GM12878 (cell line): ENCODE data around the gene GPR176. TPM values are rescaled to one million over a fixed set of nuclear protein-coding genes. Genes with fewer than 3 reads are reported as not detected.

ENCODE experiments used
- ATAC-seq: fragments of 200-7000 bp; cut with Tn5 transposase; 3 replicates; pipeline ENCODE4 v1.9.1; 2020; ENCODE audit warnings: mild to moderate bottlenecking, moderate library complexity
- BruUV-seq: library from RNA; stranded (reverse); fragments of 400-500 nt; replicated peaks from 2 replicates; lab custom pipeline; 2021; lab: Mats Ljungman, UMichigan
- CTCF ChIA-PET: fragments of 300-600 bp; sonication (Branson Sonifier 250); formaldehyde crosslinking; extraction: SDS; loops from one replicate; lab custom pipeline; 2021; ENCODE audit warnings: inconsistent platforms; lab: Yijun Ruan, JAX
- POLR2A ChIA-PET: fragments of 350-600 bp; formaldehyde crosslinking; extraction: SDS; loops from one replicate; lab custom pipeline; 2021; ENCODE audit warnings: inconsistent platforms; lab: Charles Lee
- RAD21 ChIA-PET: fragments of 300-600 bp; sonication (Branson Sonifier 250); formaldehyde crosslinking; loops from one replicate; lab custom pipeline; 2023; ENCODE audit warnings: antibody characterized with exemption; ENCODE audit not compliant: unreplicated experiment; lab: Charles Lee
- SMC1A ChIA-PET: fragments of 300-600 bp; sonication (Branson Sonifier 250); formaldehyde crosslinking; loops from one replicate; lab custom pipeline; 2023; ENCODE audit not compliant: unreplicated experiment, uncharacterized antibody; lab: Charles Lee
- DNase-seq: peaks from one replicate; pipeline ENCODE4 v3.0.0-alpha.2; 2011; ENCODE audit warnings: low read depth, low spot score
- FAIRE-seq: peaks from 3 replicates; lab custom pipeline; 2011; peaks lifted over from hg19 to GRCh38; lab: Jason Lieb, UNC
- H2AFZ ChIP-seq: 2 replicates; pipeline ENCODE4 v1.6.0; 2011; ENCODE audit warnings: low read depth, low read length, control low read depth; ENCODE audit not compliant: control insufficient read depth
- H3K27ac ChIP-seq: 2 replicates; pipeline ENCODE4 v1.5.1; 2011; ENCODE audit warnings: control low read depth; ENCODE audit not compliant: control insufficient read depth, insufficient read depth
- H3K27me3 ChIP-seq, 2 experiments: replicated peaks in 1 of 2; 2 replicates each; pipeline versions ENCODE4 v1.6.0 to v1.6.1; 2011; ENCODE audit warnings: low read length in 1 of 2; ENCODE audit not compliant: control insufficient read depth in 2 of 2, insufficient read depth in 2 of 2
- H3K36me3 ChIP-seq, 2 experiments: 2 replicates each; pipeline ENCODE4 v1.5.1; 2011; ENCODE audit warnings: low read length in 1 of 2; ENCODE audit not compliant: control insufficient read depth in 2 of 2, insufficient read depth in 2 of 2
- H3K4me1 ChIP-seq: 2 replicates; pipeline ENCODE4 v1.6.1; 2011; ENCODE audit warnings: mild to moderate bottlenecking, low read length, moderate library complexity, mixed read lengths; ENCODE audit not compliant: control insufficient read depth, insufficient read depth
- H3K4me2 ChIP-seq: 2 replicates; pipeline ENCODE4 v1.6.0; 2011; ENCODE audit warnings: control low read depth; ENCODE audit not compliant: control insufficient read depth, insufficient read depth
- H3K4me3 ChIP-seq: fragments of 200-600 bp; sonication (generic); 2 replicates; pipeline ENCODE4 v1.5.1; 2016
- H3K79me2 ChIP-seq: 2 replicates; pipeline ENCODE4 v1.6.0; 2011; ENCODE audit warnings: low read length; ENCODE audit not compliant: control insufficient read depth, insufficient read depth
- H3K9ac ChIP-seq: 2 replicates; pipeline ENCODE4 v1.8.0; 2011; ENCODE audit warnings: low read length, control low read depth, mixed read lengths; ENCODE audit not compliant: control insufficient read depth, insufficient read depth
- H3K9me3 ChIP-seq: replicated peaks from 3 replicates; pipeline ENCODE4 v1.5.1; 2011; ENCODE audit warnings: mild to moderate bottlenecking, low read length; ENCODE audit not compliant: control insufficient read depth, insufficient read depth
- H4K20me1 ChIP-seq: 2 replicates; pipeline ENCODE4 v1.6.0; 2011; ENCODE audit not compliant: control insufficient read depth, insufficient read depth
- CBFB ChIP-seq: IDR thresholded peaks from 2 replicates; pipeline ENCODE4 v1.6.1; 2016; ENCODE audit warnings: antibody characterized with exemption, low read depth
- DPF2 ChIP-seq: fragments of 450-650 bp; IDR thresholded peaks from 2 replicates; pipeline ENCODE4 v1.6.1; 2017; ENCODE audit warnings: mild to moderate bottlenecking
- MXI1 ChIP-seq: fragments of 150-350 bp; IDR thresholded peaks from 2 replicates; pipeline ENCODE4 v1.6.1; 2011; ENCODE audit warnings: low read depth, mild to moderate bottlenecking, inconsistent platforms, low read length, improper control_type of control experiment
- MYC ChIP-seq: IDR thresholded peaks from 2 replicates; pipeline ENCODE4 v1.6.1; 2011; ENCODE audit warnings: mild to moderate bottlenecking, low read length, moderate library complexity, inconsistent platforms; ENCODE audit not compliant: insufficient read depth, insufficient replicate concordance, insufficient read length, severe bottlenecking
- SIX5 ChIP-seq: IDR thresholded peaks from 2 replicates; pipeline ENCODE4 v1.6.1; 2011; ENCODE audit warnings: mild to moderate bottlenecking, low read depth, low read length, moderate library complexity; ENCODE audit not compliant: severe bottlenecking
- SMC3 ChIP-seq: IDR thresholded peaks from 2 replicates; pipeline ENCODE4 v1.6.1; 2011; ENCODE audit warnings: low read length, improper control_type of control experiment, borderline replicate concordance
- SREBF1 ChIP-seq: IDR thresholded peaks from 2 replicates; pipeline ENCODE4 v1.6.1; 2012; ENCODE audit warnings: mild to moderate bottlenecking, low read length
- ZNF274 ChIP-seq: IDR thresholded peaks from one replicate; pipeline ENCODE4 v1.8.0; 2011; ENCODE audit not compliant: insufficient read length, insufficient read depth
- ZNF384 ChIP-seq: IDR thresholded peaks from 2 replicates; pipeline ENCODE4 v1.6.1; 2012; ENCODE audit warnings: low read depth, mild to moderate bottlenecking, low read length, improper control_type of control experiment, borderline replicate concordance
- WGBS: methylation state at CpG from one replicate; pipeline ENCODE4 v1.1.6; 2016; ENCODE audit warnings: low lambda C conversion rate; ENCODE audit not compliant: insufficient replicate concordance, insufficient coverage; ENCODE audit errors: missing lambda C conversion rate; 5-methylcytosine and 5-hydroxymethylcytosine counted together
- in situ Hi-C: fragments of 300-500 bp; cut with MboI; formaldehyde crosslinking; loops from 9 replicates; pipeline ENCODE4 v1.14.3; 2018; ENCODE audit warnings: mixed read lengths
- intact Hi-C: fragments of 100-400 bp; cut with micrococcal nuclease; formaldehyde crosslinking; loops from one replicate; pipeline ENCODE4 v1.14.2; 2022; ENCODE audit not compliant: unreplicated experiment
- polyA plus RNA-seq, 11 experiments: library from polyadenylated mRNA; depleted of rRNA in 4 of 11; unstranded in 6 of 11; stranded (reverse) in 5 of 11; fragments of >200 nt; fragmentation: Nextera tagmentation in 4 of 11; fragmentation: Illumina TruSeq in 1 of 11; extraction: Ambion mirVana in 4 of 11; extraction: Trizol in 1 of 11; gene quantifications; 1 replicate in 1 of 11; 2 replicates in 10 of 11; pipeline versions ENCODE4 v1.2.1 to v1.2.3, GENCODE V29; 2011 to 2016; ENCODE audit warnings: inconsistent platforms in 2 of 11, missing spikeins in 2 of 11, low read depth in 1 of 11
- total RNA-seq, 4 experiments: library from RNA; depleted of rRNA in 3 of 4; stranded (reverse); fragments of >200 nt in 3 of 4; fragmentation: Illumina TruSeq in 1 of 4; extraction: Trizol in 1 of 4; gene quantifications; 2 replicates each; pipeline versions ENCODE4 v1.2.1 to v1.2.3, GENCODE V29; 2013 to 2021
- TF ChIP-seq, protein P1 (sequence below): IDR thresholded peaks from 2 replicates; pipeline ENCODE4 v1.6.1; 2011; ENCODE audit warnings: borderline replicate concordance, low read depth, mild to moderate bottlenecking, moderate library complexity, low read length; ENCODE audit not compliant: insufficient read depth, poor library complexity, severe bottlenecking
- TF ChIP-seq, protein P2 (sequence below): fragments of 450-650 bp; IDR thresholded peaks from 2 replicates; pipeline ENCODE4 v1.6.1; 2017; ENCODE audit warnings: mild to moderate bottlenecking, moderate library complexity

Gene GPR176
- total and polyA plus RNA-seq, 10 of the 15 experiments (the other 5 are each of a cell fraction or from before 2014, with no cell fraction given), result 0.02 to 0.33 (median 0.16) TPM; not detected in 4

DNA sequence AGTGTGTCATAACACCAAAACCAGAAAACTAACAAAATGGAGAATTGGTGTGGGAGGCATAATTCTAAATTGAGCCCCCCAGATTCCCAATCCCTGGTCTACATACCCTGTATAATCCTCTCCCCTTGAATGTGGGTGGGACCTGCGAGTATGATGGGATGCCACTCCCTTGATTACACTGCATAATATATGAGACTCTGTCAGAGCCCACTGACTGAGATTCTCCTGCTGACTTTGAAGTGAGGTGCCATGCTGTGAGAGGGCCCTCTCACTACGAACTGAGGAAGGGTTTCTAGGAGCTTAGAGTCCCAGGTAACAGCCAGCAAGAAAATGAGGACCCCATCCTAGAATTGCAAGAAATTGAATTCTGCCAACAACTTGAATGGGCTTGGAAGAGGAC is 49.5 kb downstream of the GPR176 start:
- H3K27me3 ChIP-seq, result no peaks in the 10 kb centered on the region
- TF ChIP-seq CBFB, result no peak
- no peak for TF ChIP-seq SREBF1
- TF ChIP-seq SMC3, result no peak
- TF ChIP-seq, protein P1, sequence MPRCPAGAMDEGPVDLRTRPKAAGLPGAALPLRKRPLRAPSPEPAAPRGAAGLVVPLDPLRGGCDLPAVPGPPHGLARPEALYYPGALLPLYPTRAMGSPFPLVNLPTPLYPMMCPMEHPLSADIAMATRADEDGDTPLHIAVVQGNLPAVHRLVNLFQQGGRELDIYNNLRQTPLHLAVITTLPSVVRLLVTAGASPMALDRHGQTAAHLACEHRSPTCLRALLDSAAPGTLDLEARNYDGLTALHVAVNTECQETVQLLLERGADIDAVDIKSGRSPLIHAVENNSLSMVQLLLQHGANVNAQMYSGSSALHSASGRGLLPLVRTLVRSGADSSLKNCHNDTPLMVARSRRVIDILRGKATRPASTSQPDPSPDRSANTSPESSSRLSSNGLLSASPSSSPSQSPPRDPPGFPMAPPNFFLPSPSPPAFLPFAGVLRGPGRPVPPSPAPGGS, result no peak
- no peak for TF ChIP-seq DPF2
- TF ChIP-seq MXI1, result no peak
- TF ChIP-seq ZNF384, result no peak
- TF ChIP-seq, protein P2, sequence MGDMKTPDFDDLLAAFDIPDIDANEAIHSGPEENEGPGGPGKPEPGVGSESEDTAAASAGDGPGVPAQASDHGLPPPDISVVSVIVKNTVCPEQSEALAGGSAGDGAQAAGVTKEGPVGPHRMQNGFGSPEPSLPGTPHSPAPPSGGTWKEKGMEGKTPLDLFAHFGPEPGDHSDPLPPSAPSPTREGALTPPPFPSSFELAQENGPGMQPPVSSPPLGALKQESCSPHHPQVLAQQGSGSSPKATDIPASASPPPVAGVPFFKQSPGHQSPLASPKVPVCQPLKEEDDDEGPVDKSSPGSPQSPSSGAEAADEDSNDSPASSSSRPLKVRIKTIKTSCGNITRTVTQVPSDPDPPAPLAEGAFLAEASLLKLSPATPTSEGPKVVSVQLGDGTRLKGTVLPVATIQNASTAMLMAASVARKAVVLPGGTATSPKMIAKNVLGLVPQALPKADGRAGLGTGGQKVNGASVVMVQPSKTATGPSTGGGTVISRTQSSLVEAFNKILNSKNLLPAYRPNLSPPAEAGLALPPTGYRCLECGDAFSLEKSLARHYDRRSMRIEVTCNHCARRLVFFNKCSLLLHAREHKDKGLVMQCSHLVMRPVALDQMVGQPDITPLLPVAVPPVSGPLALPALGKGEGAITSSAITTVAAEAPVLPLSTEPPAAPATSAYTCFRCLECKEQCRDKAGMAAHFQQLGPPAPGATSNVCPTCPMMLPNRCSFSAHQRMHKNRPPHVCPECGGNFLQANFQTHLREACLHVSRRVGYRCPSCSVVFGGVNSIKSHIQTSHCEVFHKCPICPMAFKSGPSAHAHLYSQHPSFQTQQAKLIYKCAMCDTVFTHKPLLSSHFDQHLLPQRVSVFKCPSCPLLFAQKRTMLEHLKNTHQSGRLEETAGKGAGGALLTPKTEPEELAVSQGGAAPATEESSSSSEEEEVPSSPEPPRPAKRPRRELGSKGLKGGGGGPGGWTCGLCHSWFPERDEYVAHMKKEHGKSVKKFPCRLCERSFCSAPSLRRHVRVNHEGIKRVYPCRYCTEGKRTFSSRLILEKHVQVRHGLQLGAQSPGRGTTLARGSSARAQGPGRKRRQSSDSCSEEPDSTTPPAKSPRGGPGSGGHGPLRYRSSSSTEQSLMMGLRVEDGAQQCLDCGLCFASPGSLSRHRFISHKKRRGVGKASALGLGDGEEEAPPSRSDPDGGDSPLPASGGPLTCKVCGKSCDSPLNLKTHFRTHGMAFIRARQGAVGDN, result no peak
- TF ChIP-seq SIX5, result no peak
- no peak for TF ChIP-seq MYC
- no peak for TF ChIP-seq ZNF274
- TF ChIP-seq, all 136 proteins: peak for 0
- 14% methylated on average over 2 of the region's 2 CpGs for WGBS
- Histone ChIP-seq H3K36me3 (no peaks in the 10 kb centered on the region), H3K27ac (no peak overlapping the region), H4K20me1 (no peaks in the 10 kb centered on the region), H2AFZ (no peak overlapping the region), H3K9ac (no peak overlapping the region), H3K4me1 (no peaks in the 10 kb centered on the region; the same call in 1 of the 2 replicates), H3K4me2 (no peak overlapping the region), H3K4me3 (no peak overlapping the region), H3K79me2 (no peaks in the 10 kb centered on the region), H3K9me3 (no peaks in the 10 kb centered on the region)
- ChIA-PET RAD21 (no interaction called here), SMC1A (no interaction called here), CTCF (no interaction called here), POLR2A (no interaction called here)
- no TSS peak for BruUV-seq
- ATAC-seq (no peak), FAIRE-seq (no peak), DNase-seq (no peak)
- intact Hi-C loops, result no loop called here
- in situ Hi-C loops, result no loop called here
